H9 (cell line): ENCODE measurements around the gene LEPROT. TPM values are rescaled to one million over a fixed set of nuclear protein-coding genes. Genes with fewer than 3 reads are reported as not detected.

ENCODE experiments used
- DNase-seq: peaks from one replicate; pipeline ENCODE4 v3.0.0-alpha.2; 2017
- H2AFZ ChIP-seq: one replicate; pipeline ENCODE4 v1.6.1; 2013; ENCODE audit warnings: mild to moderate bottlenecking, low read length, control low read depth, moderate library complexity
- H2AK5ac ChIP-seq: 2 replicates; pipeline ENCODE4 v1.6.1; 2013; ENCODE audit warnings: low read length, control low read depth, mixed read lengths; ENCODE audit not compliant: insufficient read length
- H2BK120ac ChIP-seq: one replicate; pipeline ENCODE4 v1.6.1; 2013; ENCODE audit warnings: low read depth, mild to moderate bottlenecking, low read length, control low read depth, inconsistent platforms; ENCODE audit not compliant: poor library complexity, severe bottlenecking
- H2BK12ac ChIP-seq: 2 replicates; pipeline ENCODE4 v1.6.1; 2013; ENCODE audit warnings: low read length, control low read depth, mixed read lengths, low read depth; ENCODE audit not compliant: insufficient read length
- H2BK15ac ChIP-seq: 2 replicates; pipeline ENCODE4 v1.6.1; 2013; ENCODE audit warnings: low read depth, low read length, control low read depth
- H2BK20ac ChIP-seq: one replicate; pipeline ENCODE4 v1.6.1; 2013; ENCODE audit warnings: low read depth, mild to moderate bottlenecking, low read length, control low read depth, inconsistent platforms; ENCODE audit not compliant: poor library complexity, severe bottlenecking
- H2BK5ac ChIP-seq: 2 replicates; pipeline ENCODE4 v1.6.1; 2013; ENCODE audit warnings: low read length, control low read depth, mixed read lengths; ENCODE audit not compliant: insufficient read length
- H3K14ac ChIP-seq: 2 replicates; pipeline ENCODE4 v1.6.1; 2013; ENCODE audit warnings: low read length, control low read depth; ENCODE audit not compliant: insufficient read depth
- H3K18ac ChIP-seq: 2 replicates; pipeline ENCODE4 v1.6.1; 2013; ENCODE audit warnings: low read depth, mild to moderate bottlenecking, mixed read lengths, low read length, control low read depth; ENCODE audit not compliant: insufficient read length
- H3K23ac ChIP-seq: 2 replicates; pipeline ENCODE4 v1.6.1; 2013; ENCODE audit warnings: low read length, control low read depth, mixed read lengths, low read depth; ENCODE audit not compliant: insufficient read length
- H3K23me2 ChIP-seq: 2 replicates; pipeline ENCODE4 v1.6.1; 2013; ENCODE audit warnings: low read depth, mild to moderate bottlenecking, mixed read lengths, low read length, control low read depth; ENCODE audit not compliant: insufficient read length, poor library complexity, severe bottlenecking
- H3K27ac ChIP-seq: 2 replicates; pipeline ENCODE4 v1.5.1; 2013; ENCODE audit warnings: low read length, control low read depth, mixed read lengths, low read depth; ENCODE audit not compliant: insufficient read length
- H3K27me3 ChIP-seq: 2 replicates; pipeline ENCODE4 v1.6.1; 2013; ENCODE audit warnings: low read length, control low read depth, inconsistent platforms; ENCODE audit not compliant: insufficient read depth
- H3K4ac ChIP-seq: 2 replicates; pipeline ENCODE4 v1.6.1; 2013; ENCODE audit warnings: low read depth, mild to moderate bottlenecking, control low read depth, inconsistent platforms, low read length, moderate library complexity
- H3K4me1 ChIP-seq: 2 replicates; pipeline ENCODE4 v1.6.1; 2013; ENCODE audit warnings: low read length, control low read depth, inconsistent platforms; ENCODE audit not compliant: insufficient read depth
- H3K4me2 ChIP-seq: 2 replicates; pipeline ENCODE4 v1.6.1; 2013; ENCODE audit warnings: low read length, control low read depth, mixed read lengths; ENCODE audit not compliant: insufficient read length, insufficient read depth
- H3K56ac ChIP-seq: 2 replicates; pipeline ENCODE4 v1.6.1; 2013; ENCODE audit warnings: low read depth, mild to moderate bottlenecking, mixed read lengths, low read length, control low read depth; ENCODE audit not compliant: insufficient read length
- H3K79me1 ChIP-seq: 2 replicates; pipeline ENCODE4 v1.6.1; 2013; ENCODE audit warnings: low read depth, mild to moderate bottlenecking, moderate library complexity, low read length, control low read depth, inconsistent platforms; ENCODE audit not compliant: insufficient read depth, poor library complexity, severe bottlenecking
- H3K79me2 ChIP-seq: 2 replicates; pipeline ENCODE4 v1.6.1; 2013; ENCODE audit warnings: low read length, control low read depth, inconsistent platforms; ENCODE audit not compliant: insufficient read depth
- H3K9ac ChIP-seq: 2 replicates; pipeline ENCODE4 v1.6.1; 2013; ENCODE audit warnings: low read length, control low read depth, mixed read lengths; ENCODE audit not compliant: insufficient read length; ENCODE audit errors: extremely low read depth
- H3K9me3 ChIP-seq: one replicate; pipeline ENCODE4 v1.6.1; 2013; ENCODE audit warnings: low read depth, low read length, inconsistent platforms; ENCODE audit not compliant: control insufficient read depth
- H3T11ph ChIP-seq: one replicate; pipeline ENCODE4 v1.6.1; 2013; ENCODE audit warnings: mild to moderate bottlenecking, low read length, control low read depth, inconsistent platforms
- H4K20me1 ChIP-seq: one replicate; pipeline ENCODE4 v1.6.1; 2013; ENCODE audit not compliant: control insufficient read depth, insufficient read length, insufficient read depth
- H4K5ac ChIP-seq: 2 replicates; pipeline ENCODE4 v1.6.1; 2013; ENCODE audit warnings: low read depth, mild to moderate bottlenecking, mixed read lengths, low read length, control low read depth; ENCODE audit not compliant: insufficient read length
- H4K8ac ChIP-seq: replicated peaks from 2 replicates; pipeline ENCODE4 v1.6.1; 2013; ENCODE audit warnings: low read length, control low read depth, mixed read lengths, low read depth; ENCODE audit not compliant: insufficient read length
- H4K91ac ChIP-seq: 2 replicates; pipeline ENCODE4 v1.6.1; 2013; ENCODE audit warnings: low read depth, mild to moderate bottlenecking, moderate library complexity, mixed read lengths, low read length, control low read depth; ENCODE audit not compliant: insufficient read length
- H3K27ac Mint-ChIP-seq, 3 experiments: 2 replicates in 2 of 3; 3 replicates in 1 of 3; pipeline ENCODE4 v1.8.0; 2020 to 2021; ENCODE audit warnings: mixed read lengths in 3 of 3, mild to moderate bottlenecking in 1 of 3, moderate library complexity in 1 of 3
- H3K27me3 Mint-ChIP-seq: 2 replicates; pipeline ENCODE4 v1.8.0; 2021; ENCODE audit warnings: low read depth, mild to moderate bottlenecking, moderate library complexity, mixed read lengths
- H3K36me3 Mint-ChIP-seq, 3 experiments: 2 replicates in 2 of 3; 3 replicates in 1 of 3; pipeline ENCODE4 v1.8.0; 2020 to 2021; ENCODE audit warnings: low read depth in 3 of 3, mixed read lengths in 3 of 3; ENCODE audit not compliant: insufficient read depth in 1 of 3
- H3K4me1 Mint-ChIP-seq, 2 experiments: 2 replicates each; pipeline ENCODE4 v1.8.0; 2020; ENCODE audit warnings: mixed read lengths in 2 of 2
- H3K4me3 Mint-ChIP-seq, 2 experiments: 2 replicates in 1 of 2; 3 replicates in 1 of 2; pipeline ENCODE4 v1.8.0; 2020 to 2021; ENCODE audit warnings: mild to moderate bottlenecking in 2 of 2, mixed read lengths in 2 of 2, moderate library complexity in 1 of 2
- H3K9me3 Mint-ChIP-seq, 2 experiments: 2 replicates in 1 of 2; 3 replicates in 1 of 2; pipeline ENCODE4 v1.8.0; 2020; ENCODE audit warnings: mild to moderate bottlenecking in 2 of 2, mixed read lengths in 2 of 2, moderate library complexity in 1 of 2
- WGBS: extraction: QIAGEN DNeasy Blood & Tissue Kit; methylation state at CpG from one replicate; pipeline ENCODE4 v1.1.7; 2013; ENCODE audit warnings: missing lambda C conversion rate, low lambda C conversion rate, mixed read lengths; ENCODE audit not compliant: insufficient read length; ENCODE audit errors: extremely low coverage; 5-methylcytosine and 5-hydroxymethylcytosine counted together
- total RNA-seq: library from RNA; stranded (reverse); gene quantifications from 2 replicates; pipeline ENCODE4 v1.2.1, GENCODE V29; 2021
- TF ChIP-seq, protein P1 (sequence below): fragments of 200-600 bp; sonication (generic); conservative IDR thresholded peaks from 3 replicates; pipeline ENCODE4 v1.8.0; 2021; ENCODE audit warnings: antibody characterized with exemption, mild to moderate bottlenecking

Gene LEPROT
- total RNA-seq, 1 experiment from 2014 or later: 32.6 TPM

DNA sequence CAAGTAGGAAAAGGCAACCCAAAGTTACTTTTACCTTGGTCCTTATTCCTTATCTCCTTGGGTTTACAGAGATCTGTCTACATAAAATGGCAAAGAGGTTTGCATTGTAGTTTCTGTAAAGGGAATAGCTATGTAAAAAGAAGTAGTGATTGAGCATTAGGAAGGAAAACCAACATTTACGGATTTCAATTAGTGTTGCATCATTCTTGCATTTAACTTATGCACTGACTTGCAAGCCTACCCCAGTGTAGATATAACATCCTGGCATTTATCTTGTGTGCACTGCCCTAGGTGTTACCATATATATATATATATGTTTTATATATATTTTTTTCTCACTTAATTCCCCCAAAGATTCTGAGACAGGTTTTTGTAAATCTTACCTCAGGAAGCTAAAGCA, 3.7 kb upstream of the LEPROT start:
- Histone ChIP-seq H4K8ac (no peak overlapping the region), H3K18ac (no peak overlapping the region), H4K20me1 (no peaks in the 10 kb centered on the region), H2BK15ac (no peak overlapping the region), H2AK5ac (no peak overlapping the region), H3K4me2 (no peak overlapping the region), H3K56ac (no peak overlapping the region), H3K9me3 (no peaks in the 10 kb centered on the region), H3K14ac (no peak overlapping the region), H3K4ac (no peak overlapping the region), H3K23ac (no peak overlapping the region), H2AFZ (no peak overlapping the region), H3K27me3 (no peaks in the 10 kb centered on the region), H2BK20ac (no peak overlapping the region), H4K91ac (no peak overlapping the region), H3K23me2 (peaks cover 9% of the 10 kb centered on the region), H3K79me2 (no peaks in the 10 kb centered on the region), H3K9ac (no peak overlapping the region), H3K27ac (no peak overlapping the region), H3K79me1 (no peaks in the 10 kb centered on the region), H2BK5ac (no peak overlapping the region), H2BK12ac (no peak overlapping the region), H3T11ph (no peak overlapping the region), H2BK120ac (no peak overlapping the region), H3K4me1 (no peaks in the 10 kb centered on the region; the same call in 1 of the 2 replicates), H4K5ac (no peak overlapping the region)
- peaks cover 22 to 28% of the 10 kb centered on the region in 2 experiments for H3K4me1 Mint-ChIP-seq
- TF ChIP-seq, protein P1, sequence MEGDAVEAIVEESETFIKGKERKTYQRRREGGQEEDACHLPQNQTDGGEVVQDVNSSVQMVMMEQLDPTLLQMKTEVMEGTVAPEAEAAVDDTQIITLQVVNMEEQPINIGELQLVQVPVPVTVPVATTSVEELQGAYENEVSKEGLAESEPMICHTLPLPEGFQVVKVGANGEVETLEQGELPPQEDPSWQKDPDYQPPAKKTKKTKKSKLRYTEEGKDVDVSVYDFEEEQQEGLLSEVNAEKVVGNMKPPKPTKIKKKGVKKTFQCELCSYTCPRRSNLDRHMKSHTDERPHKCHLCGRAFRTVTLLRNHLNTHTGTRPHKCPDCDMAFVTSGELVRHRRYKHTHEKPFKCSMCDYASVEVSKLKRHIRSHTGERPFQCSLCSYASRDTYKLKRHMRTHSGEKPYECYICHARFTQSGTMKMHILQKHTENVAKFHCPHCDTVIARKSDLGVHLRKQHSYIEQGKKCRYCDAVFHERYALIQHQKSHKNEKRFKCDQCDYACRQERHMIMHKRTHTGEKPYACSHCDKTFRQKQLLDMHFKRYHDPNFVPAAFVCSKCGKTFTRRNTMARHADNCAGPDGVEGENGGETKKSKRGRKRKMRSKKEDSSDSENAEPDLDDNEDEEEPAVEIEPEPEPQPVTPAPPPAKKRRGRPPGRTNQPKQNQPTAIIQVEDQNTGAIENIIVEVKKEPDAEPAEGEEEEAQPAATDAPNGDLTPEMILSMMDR: no peak
- no peak for DNase-seq
- H3K36me3 Mint-ChIP-seq: peaks cover 0 to 6% (median 0%) of the 10 kb centered on the region in 3 experiments; a peak in 2 of 7 replicates
- WGBS: no CpG with 5 or more reads among the region's 1 CpG
- no peaks in the 10 kb centered on the region for H3K27me3 Mint-ChIP-seq
- no peaks in the 10 kb centered on the region; a peak in 1 of 5 replicates for H3K9me3 Mint-ChIP-seq
- no peak overlapping the region for H3K4me3 Mint-ChIP-seq
- H3K27ac Mint-ChIP-seq: no peak overlapping the region
